Activated CD8-positive, alpha-beta T cell treated with anti-CD3 and anti-CD28 coated beads for 36 hours (primary cell): Measurements from ENCODE around the gene SLC26A8. TPM values are rescaled to one million over a fixed set of nuclear protein-coding genes. Genes with fewer than 3 reads are reported as not detected.

Experiments used
- ATAC-seq: fragments of 200-7000 bp; cut with Tn5 transposase; one replicate; pipeline ENCODE4 v1.10.0; 2021; ENCODE audit warnings: mild to moderate bottlenecking, moderate library complexity
- CTCF ChIA-PET: fragments of 350-600 bp; sonication (Branson Sonifier 250); formaldehyde crosslinking; loops from one replicate; lab custom pipeline; 2021; ENCODE audit warnings: antibody characterized with exemption; lab: Charles Lee
- POLR2A ChIA-PET: fragments of 350-600 bp; sonication (Branson Sonifier 250); formaldehyde crosslinking; loops from one replicate; lab custom pipeline; 2021; ENCODE audit warnings: antibody characterized with exemption; lab: Charles Lee
- DNase-seq: peaks from one replicate; pipeline ENCODE4 v3.0.0-alpha.2; 2020
- H3K27ac Mint-ChIP-seq: one replicate; pipeline ENCODE4 v1.8.0; 2021; ENCODE audit warnings: mild to moderate bottlenecking, mixed read lengths
- H3K27me3 Mint-ChIP-seq: one replicate; pipeline ENCODE4 v1.8.0; 2021; ENCODE audit warnings: mixed read lengths
- H3K36me3 Mint-ChIP-seq: one replicate; pipeline ENCODE4 v1.8.0; 2021; ENCODE audit warnings: low read depth, mixed read lengths
- H3K4me1 Mint-ChIP-seq: one replicate; pipeline ENCODE4 v1.8.0; 2021; ENCODE audit warnings: low read depth, mixed read lengths
- H3K4me3 Mint-ChIP-seq: one replicate; pipeline ENCODE4 v1.8.0; 2021; ENCODE audit warnings: mild to moderate bottlenecking, moderate library complexity, mixed read lengths
- H3K9me3 Mint-ChIP-seq: one replicate; pipeline ENCODE4 v1.8.0; 2021; ENCODE audit warnings: mixed read lengths
- CTCF ChIP-seq: fragments of 200-600 bp; IDR thresholded peaks from one replicate; pipeline ENCODE4 v1.8.0; 2022; ENCODE audit warnings: antibody characterized with exemption, mild to moderate bottlenecking
- intact Hi-C: fragments of 100-400 bp; cut with micrococcal nuclease; formaldehyde crosslinking; loops from one replicate; pipeline ENCODE4 v1.10.0; 2022
- total RNA-seq, 2 experiments: library from RNA; stranded (reverse); gene quantifications; one replicate each; pipeline ENCODE4 v1.2.3, GENCODE V29; 2021

The SLC26A8 gene
- total RNA-seq, 2 experiments from 2014 or later = not detected

GRCh38 chr6:36027501-36028087 is 3.2 kb upstream of the SLC26A8 start, which contains the start of gene MAPK14:
Gene MAPK14, plus strand, starts transcription at chr6:36027808. Its CDS starts 350 bp downstream, at chr6:36028158.
- peak; percentile 92 for ATAC-seq
- H3K4me3 Mint-ChIP-seq = peak within 1 kb of the TSS; percentile 87
- peaks cover 29% of the 10 kb centered on the region for H3K4me1 Mint-ChIP-seq
- peak within 1 kb of the TSS; percentile 97 for H3K27ac Mint-ChIP-seq
- peak; percentile 100 for DNase-seq
- H3K36me3 Mint-ChIP-seq = peaks cover 14% of the 10 kb centered on the region
- no peaks in the 10 kb centered on the region for H3K9me3 Mint-ChIP-seq
- CTCF ChIA-PET = interaction anchor here (0.7 to 10.6 kb wide), 31 partner anchors 11 to 333 kb away, joined by 3 to 230 read pairs (median 6); partner anchors contain the start of genes BRPF3, MAPK13 and SRPK1
- intact Hi-C loops = loop anchor here (2.0 to 10.0 kb wide), 3 partner anchors 67 to 277 kb away; partner anchors contain the start of gene BRPF3
- peak; percentile 89 for TF ChIP-seq CTCF
- POLR2A ChIA-PET = interaction anchor here (0.5 to 5.7 kb wide), 35 partner anchors 8 to 274 kb away, joined by 3 to 57 read pairs (median 4); partner anchors contain the start of genes BRPF3 and MAPK13
- H3K27me3 Mint-ChIP-seq = peaks cover 22% of the 10 kb centered on the region

DNA sequence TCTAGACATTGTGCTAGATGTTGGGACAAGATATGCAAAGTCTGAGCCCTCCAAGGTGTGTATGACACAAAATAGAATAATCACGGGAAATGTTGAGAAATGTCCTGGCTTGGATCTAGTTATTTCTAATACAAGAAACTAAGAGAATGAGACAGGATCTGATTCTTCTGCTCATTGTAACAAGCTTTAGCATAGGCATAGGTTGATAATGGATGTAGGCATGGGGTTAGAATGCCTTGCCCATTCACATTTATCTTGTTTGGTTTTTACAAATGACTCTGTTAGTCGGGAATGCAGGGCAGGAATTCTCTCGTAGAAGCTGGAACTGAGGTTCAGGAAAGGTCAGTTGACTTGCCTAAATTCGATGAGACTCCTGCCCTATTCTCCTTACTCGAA is 1.5 kb upstream of the SLC26A8 start:
- no peak overlapping the region for H3K27ac Mint-ChIP-seq
- DNase-seq = no peak
- ATAC-seq = no peak
- no peaks in the 10 kb centered on the region for H3K9me3 Mint-ChIP-seq
- CTCF ChIA-PET = interaction anchor here (2.4 to 10.6 kb wide), 6 partner anchors 48 to 335 kb away, joined by 7 to 230 read pairs (median 10); no protein-coding TSS in a partner anchor
- POLR2A ChIA-PET = interaction anchor here (0.6 to 5.7 kb wide), 3 partner anchors 13 to 70 kb away, joined by 3 to 57 read pairs (median 3); no protein-coding TSS in a partner anchor
- intact Hi-C loops = loop anchor here (2.0 to 10.0 kb wide), 3 partner anchors 69 to 279 kb away; partner anchors contain the start of gene BRPF3
- H3K4me3 Mint-ChIP-seq = no peak overlapping the region
- no peak for TF ChIP-seq CTCF
- H3K36me3 Mint-ChIP-seq = peaks cover 10% of the 10 kb centered on the region
- H3K27me3 Mint-ChIP-seq = peaks cover 22% of the 10 kb centered on the region
- H3K4me1 Mint-ChIP-seq = peaks cover 18% of the 10 kb centered on the region

DNA sequence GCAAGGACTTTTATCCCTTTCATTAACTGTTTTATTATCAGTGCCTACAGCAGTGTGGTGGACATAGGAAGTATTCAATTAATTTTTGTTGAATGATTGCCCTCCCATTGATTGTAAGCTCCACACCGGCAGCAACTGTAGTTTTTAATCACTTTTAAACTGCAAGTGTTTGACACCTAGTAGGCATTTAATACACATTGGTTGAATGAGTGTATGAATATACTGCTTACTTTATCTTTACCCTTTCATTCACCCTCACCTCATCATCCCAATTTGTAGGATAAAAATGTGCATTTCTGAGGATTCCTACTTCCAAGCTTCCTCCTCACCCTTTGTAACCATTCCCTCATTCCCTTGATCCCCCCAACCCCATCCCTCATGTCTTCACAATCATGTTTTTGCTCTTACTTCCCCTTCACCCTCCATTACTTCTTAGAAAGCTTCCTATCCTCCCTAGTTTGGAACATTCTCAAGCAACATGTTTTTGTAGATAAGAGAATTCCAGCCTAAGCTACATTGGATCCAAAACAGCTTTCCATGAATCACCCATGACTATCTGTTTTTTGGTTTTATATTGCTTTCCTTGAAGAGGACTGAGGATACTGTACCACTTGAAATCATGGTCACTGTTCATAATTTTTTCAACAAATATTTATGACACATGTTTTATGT is 955 bp upstream of the SLC26A8 start:
- ChIA-PET CTCF (interaction anchor here (0.6 to 10.6 kb wide), 4 partner anchors 32 to 335 kb away, joined by 4 to 230 read pairs (median 14); no protein-coding TSS in a partner anchor), POLR2A (interaction anchor here (0.6 to 5.7 kb wide), 3 partner anchors 12 to 70 kb away, joined by 3 to 57 read pairs (median 3); no protein-coding TSS in a partner anchor)
- Mint-ChIP-seq H3K4me3 (no peak overlapping the region), H3K4me1 (peaks cover 14% of the 10 kb centered on the region), H3K36me3 (peaks cover 7% of the 10 kb centered on the region), H3K9me3 (no peaks in the 10 kb centered on the region), H3K27me3 (peaks cover 22% of the 10 kb centered on the region), H3K27ac (no peak overlapping the region)
- intact Hi-C loops = loop anchor here (5.0 to 10.0 kb wide), 2 partner anchors 172 to 279 kb away; partner anchors contain the start of gene BRPF3
- DNase-seq (no peak), ATAC-seq (no peak)
- TF ChIP-seq CTCF = no peak

DNA sequence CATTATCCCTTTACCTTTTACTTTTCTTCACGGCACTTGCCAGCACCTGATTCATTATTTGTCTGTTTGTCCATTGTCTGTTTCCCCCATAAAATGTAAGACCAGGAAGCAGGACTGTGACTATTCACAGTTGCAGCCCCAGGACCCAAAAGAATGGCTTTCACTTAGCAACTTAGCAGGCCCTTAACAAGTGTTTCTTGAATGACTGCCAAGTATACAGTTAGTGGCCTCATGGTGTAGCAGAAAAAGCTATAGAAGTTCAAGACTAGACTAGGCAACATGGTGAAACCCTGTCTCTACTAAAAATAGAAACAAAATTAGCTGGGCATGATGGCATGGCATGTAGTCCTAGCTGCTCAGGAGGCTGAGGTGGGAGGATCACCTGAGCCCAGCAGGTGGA is 4.3 kb downstream of the SLC26A8 start:
- no peaks in the 10 kb centered on the region for H3K9me3 Mint-ChIP-seq
- H3K4me1 Mint-ChIP-seq = peaks cover 9% of the 10 kb centered on the region
- H3K27ac Mint-ChIP-seq = no peak overlapping the region
- CTCF ChIA-PET = no interaction called here
- DNase-seq = no peak
- H3K27me3 Mint-ChIP-seq = peaks cover 16% of the 10 kb centered on the region
- H3K36me3 Mint-ChIP-seq = no peaks in the 10 kb centered on the region
- intact Hi-C loops = loop anchor here (10.0 kb wide), 1 partner anchor 285 kb away; no protein-coding TSS in a partner anchor
- H3K4me3 Mint-ChIP-seq = no peak overlapping the region
- POLR2A ChIA-PET = interaction anchor here (0.6 kb wide), 1 partner anchor 36 kb away, joined by 3 read pairs; no protein-coding TSS in a partner anchor
- ATAC-seq = no peak
- TF ChIP-seq CTCF = no peak
